HL-60/S4 treated with phorbol 12-myristate 13-acetate at 8.2 ng/mL for 4 days and 3 days (cell line): ENCODE measurements around the gene PDE4B.
"Not testable (repeated sequence)": the region's sequence is repeated elsewhere in the genome, so short reads cannot be mapped to it uniquely, and the experiment has no call there.

Experiments
- in situ Hi-C: fragments of 300-500 bp; cut with MboI; formaldehyde crosslinking; loops from 2 replicates; pipeline ENCODE4 v1.15.0; 2022; ENCODE audit warnings: low sequenced_read_pairs

Gene PDE4B

GRCh38 chr1:66395202-66396061 is 602.7 kb downstream of the PDE4B start:
- in situ Hi-C loops = no loop called here

- in situ Hi-C loops = no loop called here
These were observed 603.7 kb downstream of the PDE4B start for GRCh38 chr1:66396212-66396890.

GRCh38 chr1:66397192-66397591 is 604.5 kb downstream of the PDE4B start:
- in situ Hi-C loops = no loop called here

GRCh38 chr1:66399888-66400529 is 607.3 kb downstream of the PDE4B start:
- in situ Hi-C loops = no loop called here

GRCh38 chr1:66400660-66401059 is 608.0 kb downstream of the PDE4B start:
- in situ Hi-C loops = no loop called here

GRCh38 chr1:66401244-66401643 is 608.5 kb downstream of the PDE4B start:
- in situ Hi-C loops = no loop called here

GRCh38 chr1:66402194-66402593 is 609.5 kb downstream of the PDE4B start:
- in situ Hi-C loops = no loop called here

GRCh38 chr1:66403007-66403731 is 610.5 kb downstream of the PDE4B start:
- in situ Hi-C loops = no loop called here

- in situ Hi-C loops = no loop called here
These were observed 612.4 kb downstream of the PDE4B start for GRCh38 chr1:66405061-66405460.

GRCh38 chr1:66411449-66411848 is 618.8 kb downstream of the PDE4B start:
- in situ Hi-C loops = not testable (repeated sequence)

- in situ Hi-C loops = no loop called here
These were observed 620.0 kb downstream of the PDE4B start for GRCh38 chr1:66412704-66413103.

- in situ Hi-C loops = no loop called here
These were observed 620.6 kb downstream of the PDE4B start for GRCh38 chr1:66413136-66413837.

GRCh38 chr1:66413838-66414175 is 621.1 kb downstream of the PDE4B start:
- in situ Hi-C loops = no loop called here

GRCh38 chr1:66415281-66415680 is 622.6 kb downstream of the PDE4B start:
- in situ Hi-C loops = no loop called here

- in situ Hi-C loops = no loop called here
These were observed 623.2 kb downstream of the PDE4B start for GRCh38 chr1:66415866-66416265.

GRCh38 chr1:66416295-66416694 is 623.6 kb downstream of the PDE4B start:
- in situ Hi-C loops = no loop called here

- in situ Hi-C loops = no loop called here
These were observed 625.3 kb downstream of the PDE4B start for GRCh38 chr1:66418021-66418420.

- in situ Hi-C loops = not testable (repeated sequence)
These were observed 627.5 kb downstream of the PDE4B start for GRCh38 chr1:66420171-66420570.

- in situ Hi-C loops = not testable (repeated sequence)
These were observed 628.2 kb downstream of the PDE4B start for GRCh38 chr1:66420906-66421305.

GRCh38 chr1:66422804-66423203 is 630.1 kb downstream of the PDE4B start:
- in situ Hi-C loops = no loop called here
